SK-N-SH (cell line): ENCODE measurements around the gene PBOV1. TPM values are rescaled to one million over a fixed set of nuclear protein-coding genes. Genes with fewer than 3 reads are reported as not detected.

Source experiments
- CTCF ChIA-PET: fragments of 300-600, 350-600 bp; formaldehyde crosslinking; extraction: SDS; loops from one replicate; lab custom pipeline; 2021; lab: Yijun Ruan, JAX
- POLR2A ChIA-PET: fragments of 350-600 bp; sonication (Branson Sonifier 250); formaldehyde crosslinking; extraction: SDS; loops from one replicate; lab custom pipeline; 2020; ENCODE audit warnings: antibody characterized with exemption, inconsistent platforms; lab: Yijun Ruan, JAX
- DNase-seq: peaks from one replicate; pipeline ENCODE4 v3.0.0; 2012
- H2AFZ ChIP-seq: fragments of 200-600 bp; sonication (generic); 2 replicates; pipeline ENCODE4 v1.8.1; 2016; ENCODE audit warnings: antibody characterized with exemption, mild to moderate bottlenecking, low read depth
- H3F3A ChIP-seq: fragments of 200-600 bp; sonication (generic); replicated peaks from 2 replicates; pipeline ENCODE3; 2016; ENCODE audit warnings: antibody characterized with exemption, mild to moderate bottlenecking; ENCODE audit not compliant: insufficient read depth
- H3K27ac ChIP-seq, 2 experiments: fragments of 200-500 bp in 1 of 2; fragments of 200-600 bp in 1 of 2; sonication (Bioruptor generic) in 1 of 2; sonication (generic), shearing (Covaris generic) in 1 of 2; 2 replicates each; pipeline versions ENCODE4 v1.5.1 to v1.6.1; 2014 to 2016; ENCODE audit warnings: low read depth in 2 of 2, inconsistent platforms in 1 of 2, low read length in 1 of 2, mild to moderate bottlenecking in 1 of 2, mixed read lengths in 1 of 2
- H3K27me3 ChIP-seq: fragments of 200-600 bp; sonication (generic), shearing (Covaris generic); 2 replicates; pipeline ENCODE4 v1.6.1; 2016; ENCODE audit warnings: mixed run types; ENCODE audit not compliant: insufficient read depth
- H3K36me3 ChIP-seq, 2 experiments: fragments of 200-500 bp in 1 of 2; fragments of 200-600 bp in 1 of 2; sonication (Bioruptor generic) in 1 of 2; sonication (generic) in 1 of 2; replicated peaks in 1 of 2; 2 replicates each; pipeline versions ENCODE3 to v1.5.1; 2014 to 2016; ENCODE audit warnings: low read length in 1 of 2, mild to moderate bottlenecking in 1 of 2; ENCODE audit not compliant: insufficient read depth in 2 of 2, control insufficient read depth in 1 of 2
- H3K4me1 ChIP-seq, 2 experiments: fragments of 200-500 bp in 1 of 2; fragments of 200-600 bp in 1 of 2; sonication (Bioruptor generic) in 1 of 2; sonication (generic), shearing (Covaris generic) in 1 of 2; 2 replicates each; pipeline versions ENCODE4 v1.5.1 to v1.6.1; 2014 to 2016; ENCODE audit warnings: low read depth in 1 of 2, low read length in 1 of 2, mixed run types in 1 of 2; ENCODE audit not compliant: insufficient read depth in 2 of 2, control insufficient read depth in 1 of 2
- H3K4me2 ChIP-seq: fragments of 200-600 bp; sonication (generic), shearing (Covaris generic); 2 replicates; pipeline ENCODE4 v1.6.1; 2017; ENCODE audit warnings: mixed run types
- H3K4me3 ChIP-seq, 2 experiments: fragments of 200-500 bp in 1 of 2; fragments of 200-600 bp in 1 of 2; sonication (Bioruptor generic) in 1 of 2; sonication (generic), shearing (Covaris generic) in 1 of 2; 2 replicates each; pipeline versions ENCODE4 v1.5.1 to v1.8.1; 2014 to 2016; ENCODE audit warnings: low read depth in 2 of 2, inconsistent platforms in 1 of 2, low read length in 1 of 2, mild to moderate bottlenecking in 1 of 2, mixed read lengths in 1 of 2, moderate library complexity in 1 of 2
- H3K79me2 ChIP-seq: fragments of 200-600 bp; sonication (generic); 2 replicates; pipeline ENCODE4 v1.8.1; 2017; ENCODE audit warnings: mild to moderate bottlenecking; ENCODE audit not compliant: insufficient read depth
- H3K9ac ChIP-seq: fragments of 200-600 bp; sonication (generic); 2 replicates; pipeline ENCODE4 v1.6.1; 2017; ENCODE audit warnings: mixed run types
- H3K9me2 ChIP-seq: fragments of 200-600 bp; sonication (generic); 2 replicates; pipeline ENCODE4 v1.6.1; 2017; ENCODE audit warnings: mixed run types
- H3K9me3 ChIP-seq: fragments of 200-600 bp; sonication (generic); 2 replicates; pipeline ENCODE4 v1.6.1; 2017; ENCODE audit warnings: mixed run types, mild to moderate bottlenecking, moderate library complexity
- H4K20me1 ChIP-seq: fragments of 200-600 bp; sonication (generic); 2 replicates; pipeline ENCODE4 v1.6.1; 2017; ENCODE audit warnings: mild to moderate bottlenecking, mixed run types; ENCODE audit not compliant: insufficient read depth
- CHD2 ChIP-seq: fragments of 150-350 bp; IDR thresholded peaks from 2 replicates; pipeline ENCODE4 v1.6.1; 2018; ENCODE audit warnings: low read length; ENCODE audit not compliant: partially characterized antibody
- CTCF ChIP-seq: fragments of 200-600 bp; sonication (generic); IDR thresholded peaks from 2 replicates; pipeline ENCODE4 v1.6.1; 2017; ENCODE audit warnings: antibody characterized with exemption, mild to moderate bottlenecking, moderate library complexity
- FOSL2 ChIP-seq: IDR thresholded peaks from 2 replicates; pipeline ENCODE4 v1.4.0; 2012; ENCODE audit warnings: low read depth, mild to moderate bottlenecking, moderate library complexity, borderline replicate concordance
- FOXJ3 ChIP-seq: sonication (generic); formaldehyde crosslinking; IDR thresholded peaks from 2 replicates; pipeline ENCODE4 v1.5.1; 2020; ENCODE audit warnings: mild to moderate bottlenecking, missing genetic modification reagents
- FOXM1 ChIP-seq: IDR thresholded peaks from 2 replicates; pipeline ENCODE4 v1.4.0; 2012; ENCODE audit warnings: low read depth, mild to moderate bottlenecking
- GABPA ChIP-seq: IDR thresholded peaks from 2 replicates; pipeline ENCODE4 v1.4.0; 2012; ENCODE audit warnings: low read depth, mild to moderate bottlenecking
- MEF2A ChIP-seq: IDR thresholded peaks from 2 replicates; pipeline ENCODE4 v1.4.0; 2012; ENCODE audit warnings: low read depth, borderline replicate concordance
- MXI1 ChIP-seq: IDR thresholded peaks from 2 replicates; pipeline ENCODE4 v1.6.1; 2012; ENCODE audit warnings: mild to moderate bottlenecking, low read depth, low read length, improper control_type of control experiment
- NFIC ChIP-seq: IDR thresholded peaks from 2 replicates; pipeline ENCODE4 v1.4.0; 2012; ENCODE audit warnings: borderline replicate concordance
- NRF1 ChIP-seq: IDR thresholded peaks from 2 replicates; pipeline ENCODE4 v1.6.1; 2012; ENCODE audit warnings: low read depth, mild to moderate bottlenecking, low read length
- RAD21 ChIP-seq: IDR thresholded peaks from 2 replicates; pipeline ENCODE4 v1.6.1; 2012; ENCODE audit warnings: mild to moderate bottlenecking, low read length
- RFX5 ChIP-seq: IDR thresholded peaks from 2 replicates; pipeline ENCODE4 v1.6.1; 2012; ENCODE audit warnings: mild to moderate bottlenecking, improper control_type of control experiment, low read length
- TCF12 ChIP-seq: IDR thresholded peaks from 2 replicates; pipeline ENCODE4 v1.4.0; 2012
- YY1 ChIP-seq: IDR thresholded peaks from 2 replicates; pipeline ENCODE4 v1.4.0; 2012; ENCODE audit warnings: low read depth, mild to moderate bottlenecking
- WGBS: methylation state at CpG from one replicate; pipeline ENCODE4 v1.1.6; 2017; ENCODE audit warnings: low lambda C conversion rate; 5-methylcytosine and 5-hydroxymethylcytosine counted together
- polyA plus RNA-seq, 3 experiments: library from polyadenylated mRNA; depleted of rRNA; stranded (reverse); fragments of >200 nt; gene quantifications; 2 replicates each; pipeline ENCODE4 v1.2.3, GENCODE V29; 2012
- TF ChIP-seq, protein P1 (sequence below): IDR thresholded peaks from 2 replicates; pipeline ENCODE4 v1.4.0; 2012; ENCODE audit warnings: low read depth, borderline replicate concordance
- TF ChIP-seq, protein P2 (sequence below): IDR thresholded peaks from 2 replicates; pipeline ENCODE4; 2012

Gene PBOV1
- polyA plus RNA-seq, 1 of the 3 experiments (the other 2 are of a cell fraction), result not detected

DNA sequence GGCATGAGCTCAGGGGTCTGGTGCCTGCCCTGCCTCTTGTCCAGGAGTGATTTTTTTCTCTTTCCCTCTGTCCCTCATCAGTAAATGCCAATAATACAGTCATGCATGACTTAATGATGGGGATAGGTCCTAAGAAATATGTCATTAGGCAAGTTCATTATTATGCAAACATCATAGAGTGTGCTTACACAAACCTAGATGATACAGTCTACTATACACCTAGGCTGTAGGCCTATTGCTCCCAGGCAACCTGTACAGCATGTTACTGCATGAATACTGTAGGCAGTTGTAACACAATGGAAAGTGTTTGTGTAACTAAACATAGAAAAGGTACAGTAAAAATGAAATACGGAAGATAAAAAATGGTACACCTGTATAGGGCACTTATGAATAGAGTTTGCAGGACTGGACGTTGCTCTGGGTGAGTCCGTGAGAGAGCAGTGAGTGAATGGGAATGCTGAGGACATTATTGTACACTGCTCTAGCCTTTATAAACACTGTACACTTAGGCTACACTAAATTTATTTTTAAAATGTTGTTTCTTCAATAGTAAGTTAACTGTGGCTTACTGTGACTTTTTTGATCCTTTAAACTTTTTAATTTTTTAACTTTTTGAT lies 22.1 kb downstream of the PBOV1 start:
- no peak overlapping the region for H3K4me2 ChIP-seq
- H4K20me1 ChIP-seq, result no peaks in the 10 kb centered on the region
- POLR2A ChIA-PET, result no interaction called here
- H3K9me2 ChIP-seq, result no peaks in the 10 kb centered on the region
- H3K27me3 ChIP-seq, result no peaks in the 10 kb centered on the region
- H3K36me3 ChIP-seq, result no peaks in the 10 kb centered on the region
- no peak overlapping the region for H3K9ac ChIP-seq
- H2AFZ ChIP-seq, result no peak overlapping the region
- DNase-seq, result no peak
- no peaks in the 10 kb centered on the region for H3K4me1 ChIP-seq
- H3K4me3 ChIP-seq, result no peak overlapping the region
- H3K9me3 ChIP-seq, result no peaks in the 10 kb centered on the region
- no peaks in the 10 kb centered on the region for H3K79me2 ChIP-seq
- WGBS, result 34% methylated on average over 3 of the region's 3 CpGs
- no peaks in the 10 kb centered on the region for H3F3A ChIP-seq
- CTCF ChIA-PET, result interaction anchor here (1.2 kb wide), 1 partner anchor 311 kb away, joined by 3 read pairs; no protein-coding TSS in a partner anchor
- TF ChIP-seq MXI1 (no peak), GABPA (no peak), NRF1 (no peak), CHD2 (no peak), YY1 (no peak), FOXJ3 (no peak), TCF12 (no peak), MEF2A (no peak), CTCF (no peak), NFIC (no peak), RFX5 (no peak), FOSL2 (no peak), FOXM1 (no peak)
- TF ChIP-seq, protein P1, sequence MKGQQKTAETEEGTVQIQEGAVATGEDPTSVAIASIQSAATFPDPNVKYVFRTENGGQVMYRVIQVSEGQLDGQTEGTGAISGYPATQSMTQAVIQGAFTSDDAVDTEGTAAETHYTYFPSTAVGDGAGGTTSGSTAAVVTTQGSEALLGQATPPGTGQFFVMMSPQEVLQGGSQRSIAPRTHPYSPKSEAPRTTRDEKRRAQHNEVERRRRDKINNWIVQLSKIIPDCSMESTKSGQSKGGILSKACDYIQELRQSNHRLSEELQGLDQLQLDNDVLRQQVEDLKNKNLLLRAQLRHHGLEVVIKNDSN, result no peak
- TF ChIP-seq, protein P2, sequence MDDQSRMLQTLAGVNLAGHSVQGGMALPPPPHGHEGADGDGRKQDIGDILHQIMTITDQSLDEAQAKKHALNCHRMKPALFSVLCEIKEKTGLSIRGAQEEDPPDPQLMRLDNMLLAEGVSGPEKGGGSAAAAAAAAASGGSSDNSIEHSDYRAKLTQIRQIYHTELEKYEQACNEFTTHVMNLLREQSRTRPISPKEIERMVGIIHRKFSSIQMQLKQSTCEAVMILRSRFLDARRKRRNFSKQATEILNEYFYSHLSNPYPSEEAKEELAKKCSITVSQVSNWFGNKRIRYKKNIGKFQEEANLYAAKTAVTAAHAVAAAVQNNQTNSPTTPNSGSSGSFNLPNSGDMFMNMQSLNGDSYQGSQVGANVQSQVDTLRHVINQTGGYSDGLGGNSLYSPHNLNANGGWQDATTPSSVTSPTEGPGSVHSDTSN, result no peak
- H3K27ac ChIP-seq, result no peak overlapping the region

DNA sequence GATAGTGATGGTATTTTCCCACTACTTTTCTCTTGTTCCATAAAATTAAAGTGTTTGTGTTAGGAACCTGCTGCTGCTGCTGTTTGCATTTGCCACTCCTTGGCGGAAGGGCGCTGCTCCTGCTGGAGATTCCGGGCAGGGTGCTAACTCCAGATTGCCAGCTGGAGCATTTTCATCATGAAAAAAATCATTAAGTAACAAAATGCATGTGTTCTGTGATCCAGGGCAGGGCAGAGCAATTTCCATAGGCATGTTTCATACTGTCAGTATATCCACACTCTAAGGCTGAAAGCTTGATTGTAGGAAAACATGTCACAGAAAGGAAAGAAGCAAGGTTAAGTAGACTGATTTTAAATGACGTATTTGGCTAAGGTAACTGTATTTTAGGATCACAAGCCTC lies 24.0 kb downstream of the PBOV1 start:
- no peaks in the 10 kb centered on the region for H3K27me3 ChIP-seq
- no peaks in the 10 kb centered on the region for H3K9me2 ChIP-seq
- H4K20me1 ChIP-seq, result no peaks in the 10 kb centered on the region
- H3K36me3 ChIP-seq, result no peaks in the 10 kb centered on the region
- H3F3A ChIP-seq, result no peaks in the 10 kb centered on the region
- H3K4me3 ChIP-seq, result no peak overlapping the region
- no peak overlapping the region for H2AFZ ChIP-seq
- 17% methylated on average over 4 of the region's 4 CpGs for WGBS
- no peak overlapping the region for H3K27ac ChIP-seq
- no peak overlapping the region for H3K4me2 ChIP-seq
- ChIA-PET POLR2A (no interaction called here), CTCF (no interaction called here)
- H3K9me3 ChIP-seq, result no peaks in the 10 kb centered on the region
- H3K79me2 ChIP-seq, result no peaks in the 10 kb centered on the region
- no peak for TF ChIP-seq RAD21
- H3K4me1 ChIP-seq, result no peaks in the 10 kb centered on the region
- no peak overlapping the region for H3K9ac ChIP-seq
- DNase-seq, result no peak
